Measurements from ENCODE around the gene HLCS.

Gene HLCS

GRCh38 chr21:36879827-36880226 is 86.6 kb downstream of the HLCS start:
- DNase-seq, result no peak

- DNase-seq, result no peak
These were observed 88.7 kb downstream of the HLCS start for GRCh38 chr21:36877741-36878140.

- DNase-seq, result no peak
These were observed 91.8 kb downstream of the HLCS start for GRCh38 chr21:36874665-36875064.

DNA sequence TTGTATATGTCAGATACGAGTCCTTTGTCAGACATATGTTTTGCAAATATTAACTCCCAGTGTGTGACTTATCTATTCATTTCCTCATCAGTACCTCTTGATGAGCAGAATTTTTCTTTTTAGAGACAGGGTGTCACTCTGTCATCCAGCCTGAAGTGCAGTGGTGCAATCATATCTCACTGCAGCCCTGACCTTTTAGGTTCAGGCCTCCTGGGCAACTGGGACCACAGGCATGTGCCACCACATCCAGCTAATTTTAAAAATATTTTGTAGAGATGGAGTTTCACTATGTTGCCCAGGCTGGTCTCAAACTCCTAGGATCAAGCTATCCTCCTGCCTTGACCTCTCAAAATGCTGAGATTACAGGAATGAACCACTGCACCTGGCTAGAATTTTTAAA is 93.0 kb downstream of the HLCS start:
- no peak for DNase-seq

DNA sequence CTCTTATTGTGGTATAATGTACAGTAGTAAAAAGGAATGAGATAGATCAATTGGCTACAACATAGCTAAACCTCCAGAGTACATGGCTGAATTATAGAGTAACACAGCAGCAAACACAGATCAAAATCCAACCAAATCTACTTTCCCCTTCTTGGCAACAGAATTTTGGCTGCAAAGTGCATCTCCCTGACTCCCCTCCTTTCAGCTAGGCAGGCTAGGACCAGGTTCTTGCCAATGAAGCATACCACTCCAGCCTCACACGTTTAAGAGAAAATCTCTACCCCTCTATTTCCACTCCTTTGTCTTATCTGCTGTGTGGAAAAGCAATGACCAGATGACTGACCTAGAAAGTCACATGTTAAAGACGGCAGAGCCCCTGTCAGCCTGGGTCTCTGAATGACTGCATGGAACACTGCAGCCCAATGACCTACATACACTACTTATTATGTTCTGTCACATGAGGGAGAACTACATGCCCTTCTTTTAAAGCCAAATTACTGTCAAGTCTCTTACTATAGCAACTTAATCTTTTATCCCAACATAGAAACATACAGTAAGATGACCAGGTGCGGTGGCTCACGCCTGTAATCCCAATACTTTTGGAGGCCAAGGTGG is 99.1 kb downstream of the HLCS start:
- no peak for DNase-seq

- DNase-seq, result no peak
These were observed 100.0 kb downstream of the HLCS start for GRCh38 chr21:36866419-36866818.

DNA sequence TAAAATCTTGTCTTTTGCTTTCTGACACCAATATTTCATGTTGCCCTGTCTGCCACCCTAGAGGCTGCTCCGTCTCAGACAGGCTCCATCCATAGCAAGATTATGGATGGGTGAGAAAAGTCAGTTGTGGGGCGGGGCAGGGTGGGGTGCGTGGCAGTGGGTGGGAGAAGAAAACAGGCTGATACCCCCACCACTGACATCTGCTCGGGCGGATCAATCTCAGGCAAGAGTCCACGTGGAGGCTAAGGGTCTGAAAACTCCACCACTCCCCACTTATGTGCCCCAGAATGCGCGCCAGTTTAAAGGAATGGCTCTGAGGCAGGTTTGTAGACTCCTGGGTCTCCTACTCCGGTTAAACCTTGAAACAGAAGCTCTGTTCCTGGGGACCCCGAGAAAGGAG is 101.5 kb downstream of the HLCS start:
- no peak for DNase-seq

GRCh38 chr21:36863260-36863659 is 103.2 kb downstream of the HLCS start:
- DNase-seq, result no peak

GRCh38 chr21:36861595-36862323 is 104.7 kb downstream of the HLCS start:
- DNase-seq, result no peak

DNA sequence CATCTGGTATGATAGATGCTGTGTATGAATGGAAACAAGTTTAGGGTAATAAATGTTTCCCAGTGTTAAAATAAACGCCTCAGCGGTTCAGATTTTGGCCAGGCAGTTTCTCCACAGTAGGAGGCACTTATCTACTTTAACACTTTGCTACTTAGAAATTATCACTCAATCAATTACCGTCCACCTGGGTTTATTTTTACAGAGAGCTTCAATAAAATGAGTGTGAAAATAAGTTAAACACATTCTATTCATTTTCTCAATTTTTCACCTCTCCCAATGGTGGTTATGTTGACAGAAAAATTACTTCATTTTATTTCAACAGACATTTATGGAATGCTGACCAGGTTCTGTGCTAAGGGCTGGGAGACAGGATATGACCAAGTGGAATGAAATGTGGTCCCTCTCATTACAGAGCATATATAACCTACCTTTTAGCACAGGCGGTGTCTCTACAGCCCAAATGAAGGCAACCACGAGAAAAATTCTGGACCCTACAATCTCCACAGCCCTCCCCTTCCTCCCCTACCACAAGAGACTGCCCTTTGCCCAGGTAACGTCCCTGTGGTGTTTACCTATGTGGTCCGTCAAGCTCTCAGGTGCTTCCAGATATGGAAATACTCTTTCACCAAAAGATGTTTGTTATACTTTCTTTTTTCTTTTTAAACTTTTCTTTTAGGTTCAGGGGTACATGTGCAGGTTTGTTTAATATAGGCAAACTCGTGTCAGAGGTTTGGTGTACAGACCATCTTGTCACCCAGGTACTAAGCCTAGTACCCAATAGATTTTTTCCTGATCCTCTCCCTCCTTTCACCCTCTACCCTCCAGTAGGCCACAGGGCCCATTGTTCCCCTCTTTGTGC is 105.5 kb downstream of the HLCS start:
- DNase-seq, result no peak

- no peak for DNase-seq
These were observed 106.5 kb downstream of the HLCS start for GRCh38 chr21:36859744-36860501.

DNA sequence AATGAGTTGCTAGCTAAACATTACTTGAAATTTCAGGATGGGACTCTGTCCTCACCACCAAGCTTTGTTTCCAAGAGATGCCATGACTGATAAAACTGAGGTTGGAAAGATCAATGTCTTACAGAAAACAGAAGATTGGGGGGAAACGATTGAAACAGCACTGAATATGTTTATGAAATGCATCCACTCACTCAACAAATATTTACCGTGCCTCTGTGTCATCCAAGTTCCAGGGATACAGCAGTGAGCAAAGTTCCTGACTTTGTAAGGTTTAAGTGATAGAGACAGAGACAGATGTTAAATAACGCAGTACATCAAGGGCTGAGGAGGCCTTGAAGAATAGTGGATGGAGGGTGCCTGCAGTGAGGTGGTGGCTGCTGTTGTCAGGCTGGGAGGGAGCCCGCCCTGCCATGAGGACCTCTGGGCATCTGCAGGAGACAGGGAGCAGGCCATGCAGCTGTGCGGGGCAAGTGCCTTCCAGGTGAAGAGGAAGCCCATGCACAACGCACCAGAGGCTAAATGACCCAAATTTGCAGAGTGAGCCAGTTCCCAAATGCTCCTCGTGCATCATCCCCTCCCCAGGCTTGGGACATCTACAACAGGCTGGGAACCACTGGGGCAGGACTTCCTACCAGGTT is 108.0 kb downstream of the HLCS start:
- no peak for DNase-seq

DNA sequence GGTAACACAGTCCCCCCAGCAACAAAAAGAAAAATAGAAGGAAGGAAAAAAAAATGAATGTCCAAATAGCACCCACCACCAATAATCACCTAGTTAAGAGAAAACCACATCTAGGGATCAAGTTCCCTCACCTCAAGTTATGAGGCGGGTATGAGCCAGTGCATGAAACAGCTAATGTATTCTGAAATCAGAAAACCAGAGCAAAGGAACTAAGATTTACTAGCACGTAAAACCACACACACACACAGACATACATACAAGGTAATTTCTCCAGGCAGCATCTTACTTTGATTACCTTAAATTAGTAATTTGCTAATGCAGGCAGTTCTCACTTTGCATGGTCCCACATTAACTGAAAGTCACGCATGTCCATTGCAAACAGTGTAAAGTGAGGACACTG is 109.8 kb downstream of the HLCS start:
- no peak for DNase-seq

GRCh38 chr21:36854391-36854790 is 112.1 kb downstream of the HLCS start:
- no peak for DNase-seq

DNA sequence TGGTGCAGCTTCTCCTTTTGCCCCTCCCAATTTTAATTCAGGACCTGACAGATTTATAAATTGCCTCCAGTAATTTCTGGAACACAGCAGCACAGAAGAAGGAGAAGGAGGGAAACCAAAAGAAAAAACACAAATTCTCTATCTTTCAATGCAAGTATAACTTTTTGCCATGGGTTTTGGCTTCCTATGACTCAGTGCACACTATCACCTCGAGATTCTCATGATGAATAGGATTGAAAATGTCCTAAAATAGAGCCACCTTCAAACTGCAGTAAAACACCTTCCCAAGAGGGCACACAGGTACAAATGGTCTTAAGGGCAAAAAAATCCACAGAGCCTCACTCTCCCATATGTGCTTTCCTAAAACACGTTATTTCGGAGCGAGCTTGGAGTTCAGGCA is 113.6 kb downstream of the HLCS start:
- no peak for DNase-seq

DNA sequence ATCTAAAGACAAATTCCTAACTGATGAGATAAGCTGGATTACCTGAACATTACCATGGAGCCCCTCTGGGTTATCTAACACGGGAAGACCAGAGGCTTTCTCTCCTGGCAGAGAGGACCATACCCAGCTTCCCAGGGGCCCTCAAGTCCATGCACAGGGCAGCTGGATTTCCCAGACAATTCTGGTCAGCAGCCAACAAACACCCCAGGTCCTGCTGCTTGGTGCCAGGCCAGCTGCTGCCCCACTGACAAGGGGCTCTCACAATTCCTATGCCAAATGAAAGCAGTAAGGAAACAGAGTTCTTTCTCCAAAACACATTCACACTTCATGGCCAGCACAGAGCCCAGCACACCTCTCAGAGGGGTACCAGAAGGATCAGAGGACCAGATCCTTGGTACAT is 114.2 kb downstream of the HLCS start:
- peak; percentile 28 for DNase-seq

DNA sequence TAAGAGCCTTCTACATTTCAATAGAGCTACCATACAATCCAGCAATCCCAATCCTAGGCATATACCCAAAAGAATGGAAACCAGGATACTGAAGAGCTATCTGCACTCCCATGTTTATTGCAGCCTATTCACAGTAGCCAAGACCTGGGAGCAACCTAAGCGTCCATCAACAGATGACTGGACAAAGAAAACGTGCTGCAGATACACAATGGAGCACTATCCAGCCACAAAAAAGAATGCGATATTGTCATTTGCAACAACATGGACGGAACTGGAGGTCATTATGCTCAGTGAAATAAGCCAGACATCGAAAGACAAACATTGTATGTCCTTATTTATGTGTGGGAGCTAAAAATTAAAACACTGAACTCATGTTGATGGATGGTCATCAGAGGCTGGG is 115.3 kb downstream of the HLCS start:
- no peak for DNase-seq

GRCh38 chr21:36850372-36850771 is 116.1 kb downstream of the HLCS start:
- DNase-seq, result no peak

DNA sequence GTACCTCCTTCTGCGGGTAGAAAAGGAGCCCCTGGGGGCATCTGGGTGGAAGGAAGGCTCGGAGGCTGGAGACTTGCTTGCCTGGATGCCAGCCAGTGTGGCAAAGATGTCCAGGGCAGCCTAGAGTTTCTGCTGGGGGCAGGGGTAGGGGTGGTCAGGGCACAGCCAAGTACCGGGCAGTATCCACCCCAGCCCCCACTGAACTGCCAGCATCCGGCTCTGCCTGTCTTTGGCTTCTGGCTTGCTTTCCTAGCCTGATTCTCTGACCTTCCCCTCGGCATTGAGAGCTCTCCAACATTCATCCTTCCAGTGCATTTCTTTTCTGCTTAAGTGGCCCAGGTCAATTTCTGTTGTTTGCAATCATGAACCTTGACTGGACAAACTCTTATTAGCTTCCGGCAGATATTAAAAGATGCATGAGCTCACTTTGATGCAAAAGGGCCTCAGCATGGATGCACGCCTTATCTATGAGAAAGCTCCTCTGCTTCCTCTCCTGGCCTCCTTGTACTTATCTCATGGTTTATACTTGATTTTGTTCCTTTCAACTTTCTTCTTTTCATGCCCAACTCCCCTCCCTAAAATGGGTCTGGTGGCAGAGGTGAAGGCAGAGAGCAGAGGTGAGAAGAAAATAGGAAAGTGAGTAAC is 116.9 kb downstream of the HLCS start:
- no peak for DNase-seq

GRCh38 chr21:36848730-36849274 is 117.7 kb downstream of the HLCS start:
- no peak for DNase-seq

GRCh38 chr21:36847189-36847588 is 119.3 kb downstream of the HLCS start:
- DNase-seq, result no peak

DNA sequence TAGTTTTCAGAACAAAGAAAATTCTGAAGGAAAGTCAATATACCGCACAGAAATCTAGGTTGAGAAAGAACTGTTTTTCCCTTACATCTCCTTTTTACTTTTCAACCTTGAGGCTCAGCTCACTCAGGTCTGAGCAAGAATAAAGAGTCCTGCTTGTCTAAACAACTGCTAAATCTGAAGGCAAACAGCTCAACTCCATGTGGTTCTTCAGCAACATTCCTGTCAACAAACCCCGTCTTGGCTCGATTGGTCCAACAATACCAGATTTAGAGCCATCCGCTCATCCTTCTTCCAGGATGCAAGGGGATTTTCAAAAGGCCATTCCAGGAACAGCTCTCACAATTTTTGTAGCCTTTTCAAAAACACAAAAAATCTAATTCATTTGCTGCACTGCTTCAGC is 119.8 kb downstream of the HLCS start:
- DNase-seq, result no peak
